Measurements from ENCODE around the gene ZBTB18. TPM values are rescaled to one million over a fixed set of nuclear protein-coding genes. Genes with fewer than 3 reads are reported as not detected.

The ZBTB18 gene
- total and polyA plus RNA-seq, 2 donors (not counting 1 experiment from before 2014, with no cell fraction given) = 38.4 to 130 TPM

DNA sequence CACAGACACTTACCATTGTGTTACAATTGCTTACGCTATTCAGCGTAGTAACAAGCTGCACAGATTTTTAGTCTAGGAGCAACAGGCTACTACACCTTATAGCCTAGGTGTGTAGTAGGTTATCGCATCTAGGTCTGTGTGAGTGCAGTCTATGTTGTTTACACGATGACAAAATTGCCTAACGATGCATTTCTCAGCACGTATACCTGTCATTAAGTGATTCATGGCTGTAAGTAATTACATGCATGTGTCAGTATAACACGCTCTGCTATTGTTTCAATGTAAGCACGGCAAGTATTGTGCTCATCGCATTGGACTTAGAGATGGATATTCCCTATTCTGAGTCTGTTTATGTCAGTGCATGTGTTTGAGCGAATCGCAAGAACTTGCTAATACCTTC is 15.7 kb upstream of the ZBTB18 start:
- no peaks in the 10 kb centered on the region for H3K27me3 ChIP-seq (replicated peaks in 1 of 4; ENCODE audit: control extremely low read depth in 1 of 4, control insufficient read depth in 3 of 4, insufficient read depth in 4 of 4, low read length in 3 of 4)
- POLR2A ChIA-PET = no interaction called here
- H3K4me2 ChIP-seq (replicated peaks; ENCODE audit: low read depth, low read length, poor library complexity, severe bottlenecking) = no peak overlapping the region
- H4K20me1 ChIP-seq (ENCODE audit: control insufficient read depth, insufficient read depth, low read length, poor library complexity, severe bottlenecking) = no peaks in the 10 kb centered on the region
- no peaks in the 10 kb centered on the region for H3K4me1 Mint-ChIP-seq
- H3K9me3 ChIP-seq (ENCODE audit: control extremely low read depth in 1 of 3, control insufficient read depth in 2 of 3, insufficient read depth in 1 of 3, low read length in 2 of 3) = no peaks in the 10 kb centered on the region
- 94% methylated on average over 7 of the region's 11 CpGs for WGBS (ENCODE audit: insufficient coverage)
- H3K27ac Mint-ChIP-seq = no peak overlapping the region
- H3K27me3 Mint-ChIP-seq = peaks cover 24% of the 10 kb centered on the region
- TF ChIP-seq, protein P1, sequence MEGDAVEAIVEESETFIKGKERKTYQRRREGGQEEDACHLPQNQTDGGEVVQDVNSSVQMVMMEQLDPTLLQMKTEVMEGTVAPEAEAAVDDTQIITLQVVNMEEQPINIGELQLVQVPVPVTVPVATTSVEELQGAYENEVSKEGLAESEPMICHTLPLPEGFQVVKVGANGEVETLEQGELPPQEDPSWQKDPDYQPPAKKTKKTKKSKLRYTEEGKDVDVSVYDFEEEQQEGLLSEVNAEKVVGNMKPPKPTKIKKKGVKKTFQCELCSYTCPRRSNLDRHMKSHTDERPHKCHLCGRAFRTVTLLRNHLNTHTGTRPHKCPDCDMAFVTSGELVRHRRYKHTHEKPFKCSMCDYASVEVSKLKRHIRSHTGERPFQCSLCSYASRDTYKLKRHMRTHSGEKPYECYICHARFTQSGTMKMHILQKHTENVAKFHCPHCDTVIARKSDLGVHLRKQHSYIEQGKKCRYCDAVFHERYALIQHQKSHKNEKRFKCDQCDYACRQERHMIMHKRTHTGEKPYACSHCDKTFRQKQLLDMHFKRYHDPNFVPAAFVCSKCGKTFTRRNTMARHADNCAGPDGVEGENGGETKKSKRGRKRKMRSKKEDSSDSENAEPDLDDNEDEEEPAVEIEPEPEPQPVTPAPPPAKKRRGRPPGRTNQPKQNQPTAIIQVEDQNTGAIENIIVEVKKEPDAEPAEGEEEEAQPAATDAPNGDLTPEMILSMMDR (IDR thresholded peaks at IDR 0.05) = no peak
- no peak for TF ChIP-seq EZH2 (IDR thresholded peaks at IDR 0.05; ENCODE audit: borderline replicate concordance, insufficient read depth, low read depth, low read length, poor library complexity, severe bottlenecking)
- H3K27ac ChIP-seq (ENCODE audit: low read length in 2 of 2) = no peak overlapping the region
- no peak overlapping the region for H3K4me3 ChIP-seq (ENCODE audit: control extremely low read depth in 1 of 5, extremely low read depth in 1 of 5, insufficient read depth in 1 of 5, low read depth in 2 of 5, low read length in 4 of 5)
- no peaks in the 10 kb centered on the region for H3K36me3 ChIP-seq (replicated peaks in 1 of 2; ENCODE audit: control extremely low read depth in 1 of 2, control insufficient read depth in 1 of 2, extremely low read depth in 1 of 2, insufficient read depth in 2 of 2, low read length in 1 of 2)
- no peak for ATAC-seq (ENCODE audit: low read depth)
- H3K9me3 Mint-ChIP-seq (ENCODE audit: insufficient read depth) = no peaks in the 10 kb centered on the region
- H3K9ac ChIP-seq (ENCODE audit: low read length) = no peak overlapping the region
- intact Hi-C loops (cut with micrococcal nuclease) = no loop called here
- CTCF ChIA-PET = interaction anchor here (0.9 kb wide), 1 partner anchor 10 kb away, joined by 4 read pairs; no protein-coding TSS in a partner anchor
- no peak for DNase-seq
- H2AFZ ChIP-seq (ENCODE audit: insufficient read depth, low read depth, low read length, poor library complexity, severe bottlenecking) = no peak overlapping the region
- no peak overlapping the region for H3K4me3 Mint-ChIP-seq
- no peaks in the 10 kb centered on the region for H3K79me2 ChIP-seq (ENCODE audit: control insufficient read depth, insufficient read depth, low read length)
- H3K4me1 ChIP-seq (ENCODE audit: control insufficient read depth in 2 of 2, insufficient read depth in 2 of 2, low read length in 2 of 2) = no peaks in the 10 kb centered on the region

DNA sequence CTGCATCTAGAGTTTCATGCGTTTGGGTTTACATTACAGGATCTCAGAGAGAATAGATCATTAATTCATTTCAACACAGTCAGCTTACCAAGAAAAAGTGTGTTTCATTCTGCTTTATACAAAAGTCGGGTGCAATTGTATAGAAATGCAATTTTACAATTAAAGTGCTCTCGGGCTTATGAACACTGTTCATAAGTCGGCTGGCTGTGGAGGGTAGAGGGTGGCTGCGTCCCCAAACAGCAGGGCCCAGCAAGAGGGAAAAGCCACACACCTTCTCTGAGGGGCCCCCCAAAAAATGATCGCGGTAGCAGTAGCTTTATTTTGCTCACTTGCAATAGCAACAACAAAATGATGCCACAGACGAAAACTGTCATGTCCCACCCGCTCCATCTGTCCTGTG is 13.8 kb upstream of the ZBTB18 start:
- no peak overlapping the region for H3K4me2 ChIP-seq (replicated peaks; ENCODE audit: low read depth, low read length, poor library complexity, severe bottlenecking)
- no peak overlapping the region for H3K27ac ChIP-seq (ENCODE audit: low read length in 2 of 2)
- no peaks in the 10 kb centered on the region for H3K9me3 ChIP-seq (ENCODE audit: control extremely low read depth in 1 of 3, control insufficient read depth in 2 of 3, insufficient read depth in 1 of 3, low read length in 2 of 3)
- ATAC-seq (ENCODE audit: low read depth) (no peak), DNase-seq (no peak)
- Mint-ChIP-seq H3K9me3 (ENCODE audit: insufficient read depth) (no peaks in the 10 kb centered on the region), H3K4me3 (no peak overlapping the region), H3K27ac (no peak overlapping the region), H3K4me1 (no peaks in the 10 kb centered on the region), H3K27me3 (peaks cover 13% of the 10 kb centered on the region)
- no peaks in the 10 kb centered on the region for H3K79me2 ChIP-seq (ENCODE audit: control insufficient read depth, insufficient read depth, low read length)
- no peaks in the 10 kb centered on the region for H3K36me3 ChIP-seq (replicated peaks in 1 of 2; ENCODE audit: control extremely low read depth in 1 of 2, control insufficient read depth in 1 of 2, extremely low read depth in 1 of 2, insufficient read depth in 2 of 2, low read length in 1 of 2)
- WGBS (ENCODE audit: insufficient coverage) = 100% methylated on average over 3 of the region's 9 CpGs
- no peaks in the 10 kb centered on the region for H3K4me1 ChIP-seq (ENCODE audit: control insufficient read depth in 2 of 2, insufficient read depth in 2 of 2, low read length in 2 of 2)
- no peaks in the 10 kb centered on the region for H3K27me3 ChIP-seq (replicated peaks in 1 of 4; ENCODE audit: control extremely low read depth in 1 of 4, control insufficient read depth in 3 of 4, insufficient read depth in 4 of 4, low read length in 3 of 4)
- H3K4me3 ChIP-seq (ENCODE audit: control extremely low read depth in 1 of 5, extremely low read depth in 1 of 5, insufficient read depth in 1 of 5, low read depth in 2 of 5, low read length in 4 of 5) = no peak overlapping the region
- intact Hi-C loops (cut with micrococcal nuclease) = no loop called here
- ChIA-PET CTCF (no interaction called here), POLR2A (no interaction called here)
- H4K20me1 ChIP-seq (ENCODE audit: control insufficient read depth, insufficient read depth, low read length, poor library complexity, severe bottlenecking) = no peaks in the 10 kb centered on the region
- H3K9ac ChIP-seq (ENCODE audit: low read length) = no peak overlapping the region
- no peak overlapping the region for H2AFZ ChIP-seq (ENCODE audit: insufficient read depth, low read depth, low read length, poor library complexity, severe bottlenecking)
- no peak for TF ChIP-seq EZH2 (IDR thresholded peaks at IDR 0.05; ENCODE audit: borderline replicate concordance, insufficient read depth, low read depth, low read length, poor library complexity, severe bottlenecking)
- TF ChIP-seq, protein P1 (IDR thresholded peaks at IDR 0.05) = no peak

Measured in B cell (primary cell).